ENCODE results near the gene ALK.

DNA sequence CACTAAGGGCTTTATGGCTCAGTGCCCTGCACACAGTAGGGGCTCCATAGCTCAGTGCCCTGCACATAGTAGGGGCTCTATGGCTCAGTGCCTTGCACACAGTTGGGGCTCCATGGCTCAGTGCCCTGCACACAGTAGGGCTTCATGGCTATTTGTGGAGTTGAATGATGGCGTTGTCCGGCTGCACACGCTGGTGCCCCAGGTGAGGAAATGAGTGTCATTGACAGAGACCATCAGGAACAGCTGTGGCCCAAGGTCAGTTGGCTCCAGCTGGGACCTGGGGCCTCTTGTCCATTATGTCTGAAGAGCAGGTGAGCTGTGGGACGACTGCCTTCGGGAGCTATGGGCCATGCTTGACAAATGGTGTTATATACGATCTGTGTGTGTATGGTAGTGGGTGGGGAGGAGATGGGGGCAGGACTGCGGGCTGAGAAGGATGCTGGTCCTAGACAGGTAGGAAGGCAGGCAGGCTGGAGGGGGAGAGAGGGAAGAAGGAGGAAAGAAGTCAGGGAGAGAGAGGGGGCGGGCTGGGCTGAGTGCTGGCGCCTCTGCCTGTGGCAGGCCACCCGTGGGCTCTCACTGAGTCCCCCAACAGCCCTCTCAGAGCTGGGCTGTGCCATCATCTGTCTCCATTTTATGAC is 675.5 kb downstream of the ALK start:
- TF ChIP-seq, protein P1, sequence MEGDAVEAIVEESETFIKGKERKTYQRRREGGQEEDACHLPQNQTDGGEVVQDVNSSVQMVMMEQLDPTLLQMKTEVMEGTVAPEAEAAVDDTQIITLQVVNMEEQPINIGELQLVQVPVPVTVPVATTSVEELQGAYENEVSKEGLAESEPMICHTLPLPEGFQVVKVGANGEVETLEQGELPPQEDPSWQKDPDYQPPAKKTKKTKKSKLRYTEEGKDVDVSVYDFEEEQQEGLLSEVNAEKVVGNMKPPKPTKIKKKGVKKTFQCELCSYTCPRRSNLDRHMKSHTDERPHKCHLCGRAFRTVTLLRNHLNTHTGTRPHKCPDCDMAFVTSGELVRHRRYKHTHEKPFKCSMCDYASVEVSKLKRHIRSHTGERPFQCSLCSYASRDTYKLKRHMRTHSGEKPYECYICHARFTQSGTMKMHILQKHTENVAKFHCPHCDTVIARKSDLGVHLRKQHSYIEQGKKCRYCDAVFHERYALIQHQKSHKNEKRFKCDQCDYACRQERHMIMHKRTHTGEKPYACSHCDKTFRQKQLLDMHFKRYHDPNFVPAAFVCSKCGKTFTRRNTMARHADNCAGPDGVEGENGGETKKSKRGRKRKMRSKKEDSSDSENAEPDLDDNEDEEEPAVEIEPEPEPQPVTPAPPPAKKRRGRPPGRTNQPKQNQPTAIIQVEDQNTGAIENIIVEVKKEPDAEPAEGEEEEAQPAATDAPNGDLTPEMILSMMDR (IDR thresholded peaks at IDR 0.05), result no peak
- TF ChIP-seq POLR2A (IDR thresholded peaks at IDR 0.05), result no peak
